ENCODE results near the gene MAPK12. TPM values are rescaled to one million over a fixed set of nuclear protein-coding genes. Genes with fewer than 3 reads are reported as not detected.

MAPK12 gene
- total RNA-seq, 4 donors from 2014 or later, result 12.3 to 32.0 (median 24.1) TPM

DNA sequence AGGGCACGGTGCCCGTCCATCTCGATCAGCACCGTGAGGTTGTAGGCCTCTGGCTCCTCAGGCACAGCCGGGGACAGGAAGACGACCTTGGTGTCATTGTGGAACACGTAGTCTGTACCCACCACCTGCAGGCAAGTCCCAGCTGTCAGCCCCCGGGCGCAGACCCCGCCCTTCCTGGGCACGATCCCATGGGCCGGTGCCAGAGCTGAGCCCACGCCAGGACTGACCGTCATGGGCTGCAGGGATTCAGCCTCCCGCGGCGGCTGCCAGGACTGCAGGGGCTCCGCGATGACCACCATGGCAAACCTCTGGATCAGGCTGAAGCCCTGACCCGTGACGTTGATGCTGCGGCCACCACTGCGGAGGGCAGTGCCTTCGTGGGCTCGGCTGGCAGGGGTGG is 20.5 kb upstream of the MAPK12 start:
- no peak overlapping the region for H3K4me3 ChIP-seq
- no peak for DNase-seq (ENCODE audit: low spot score in 2 of 2)
- H3K27ac ChIP-seq, result no peak overlapping the region
- no peaks in the 10 kb centered on the region for H3K27me3 ChIP-seq
- peaks cover 13 to 97% (median 31%) of the 10 kb centered on the region in 3 donors for H3K36me3 ChIP-seq
- H3K4me1 ChIP-seq, result peaks cover 0 to 6% (median 0%) of the 10 kb centered on the region in 4 donors
- 86 to 100% methylated on average over 5 to 13 of the region's 25 CpGs for WGBS, 2 donors
- H3K9me3 ChIP-seq, result no peaks in the 10 kb centered on the region
- TF ChIP-seq, protein P1, sequence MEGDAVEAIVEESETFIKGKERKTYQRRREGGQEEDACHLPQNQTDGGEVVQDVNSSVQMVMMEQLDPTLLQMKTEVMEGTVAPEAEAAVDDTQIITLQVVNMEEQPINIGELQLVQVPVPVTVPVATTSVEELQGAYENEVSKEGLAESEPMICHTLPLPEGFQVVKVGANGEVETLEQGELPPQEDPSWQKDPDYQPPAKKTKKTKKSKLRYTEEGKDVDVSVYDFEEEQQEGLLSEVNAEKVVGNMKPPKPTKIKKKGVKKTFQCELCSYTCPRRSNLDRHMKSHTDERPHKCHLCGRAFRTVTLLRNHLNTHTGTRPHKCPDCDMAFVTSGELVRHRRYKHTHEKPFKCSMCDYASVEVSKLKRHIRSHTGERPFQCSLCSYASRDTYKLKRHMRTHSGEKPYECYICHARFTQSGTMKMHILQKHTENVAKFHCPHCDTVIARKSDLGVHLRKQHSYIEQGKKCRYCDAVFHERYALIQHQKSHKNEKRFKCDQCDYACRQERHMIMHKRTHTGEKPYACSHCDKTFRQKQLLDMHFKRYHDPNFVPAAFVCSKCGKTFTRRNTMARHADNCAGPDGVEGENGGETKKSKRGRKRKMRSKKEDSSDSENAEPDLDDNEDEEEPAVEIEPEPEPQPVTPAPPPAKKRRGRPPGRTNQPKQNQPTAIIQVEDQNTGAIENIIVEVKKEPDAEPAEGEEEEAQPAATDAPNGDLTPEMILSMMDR (IDR thresholded peaks at IDR 0.05), result no peak
- TF ChIP-seq POLR2A (IDR thresholded peaks at IDR 0.05) (no peak), EP300 (IDR thresholded peaks at IDR 0.05) (no peak)

DNA sequence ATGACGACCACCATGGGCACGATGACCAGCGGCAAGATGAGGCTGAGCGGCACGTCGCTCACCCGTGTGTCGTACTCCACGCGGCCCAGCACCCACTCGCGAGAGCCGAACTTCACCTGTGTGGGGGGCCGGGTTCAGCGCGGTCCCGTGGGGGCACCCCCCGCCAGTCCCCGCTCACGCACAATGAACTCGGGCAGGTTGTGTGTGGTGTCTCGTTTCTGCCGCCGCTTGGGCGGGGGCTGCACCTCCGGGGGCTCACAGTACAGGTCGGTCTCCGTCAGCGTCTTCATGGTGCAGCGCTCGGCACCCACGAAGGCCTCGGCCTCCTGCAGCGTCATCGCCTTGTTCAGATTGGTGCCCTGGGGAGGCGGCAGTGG is 19.9 kb upstream of the MAPK12 start:
- no peak for TF ChIP-seq POLR2A (IDR thresholded peaks at IDR 0.05)
- TF ChIP-seq EP300 (IDR thresholded peaks at IDR 0.05), result no peak
- TF ChIP-seq, protein P1 (IDR thresholded peaks at IDR 0.05), result no peak
- Histone ChIP-seq H3K9me3 (no peaks in the 10 kb centered on the region), H3K36me3 (peaks cover 8 to 97% (median 29%) of the 10 kb centered on the region in 3 donors), H3K27me3 (no peaks in the 10 kb centered on the region), H3K4me1 (peaks cover 0 to 11% (median 0%) of the 10 kb centered on the region in 4 donors), H3K27ac (no peak overlapping the region), H3K4me3 (no peak overlapping the region)
- 92 to 94% methylated on average over 23 to 34 of the region's 36 CpGs for WGBS, 2 donors
- no peak for DNase-seq (ENCODE audit: low spot score in 2 of 2)

DNA sequence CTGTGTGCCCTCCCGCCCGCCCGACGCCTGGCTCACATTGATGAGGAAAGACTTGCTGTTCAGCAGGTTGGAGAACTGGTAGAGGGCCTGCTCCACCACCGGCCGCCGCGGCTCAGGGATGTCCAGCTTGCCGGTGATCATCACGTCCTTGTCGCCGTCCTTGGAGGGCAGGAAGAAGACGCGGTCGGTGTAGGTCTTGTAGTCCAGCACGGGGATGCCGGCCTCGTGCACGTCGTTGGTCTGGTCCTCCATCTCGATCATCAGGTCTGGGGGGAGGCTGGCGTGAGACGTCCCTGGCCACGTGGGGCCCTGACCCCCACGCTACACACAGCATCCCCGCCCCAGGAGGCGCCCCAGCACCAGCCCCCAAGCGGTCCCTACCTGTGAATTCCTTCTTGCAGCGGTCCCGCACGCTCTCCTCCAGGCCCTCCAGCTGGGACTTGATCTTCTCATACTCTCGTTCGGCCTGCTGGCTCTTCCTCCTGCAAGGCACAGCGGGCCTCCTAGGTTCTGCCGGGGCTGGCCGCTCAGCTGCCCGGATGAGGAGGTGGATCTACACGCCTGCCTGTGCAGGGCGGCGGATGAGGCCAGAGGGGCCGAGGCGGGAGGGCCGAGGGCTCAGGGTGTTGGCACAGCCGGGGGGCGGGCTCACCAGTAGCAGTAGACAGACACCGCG is 19.4 kb upstream of the MAPK12 start:
- no peak for DNase-seq (ENCODE audit: low spot score in 2 of 2)
- Histone ChIP-seq H3K4me3 (no peak overlapping the region), H3K27me3 (no peaks in the 10 kb centered on the region), H3K36me3 (peaks cover 8 to 97% (median 28%) of the 10 kb centered on the region in 3 donors), H3K9me3 (no peaks in the 10 kb centered on the region), H3K4me1 (peaks cover 0 to 16% (median 0%) of the 10 kb centered on the region in 4 donors), H3K27ac (no peak overlapping the region)
- TF ChIP-seq POLR2A (IDR thresholded peaks at IDR 0.05), result no peak
- TF ChIP-seq, protein P1 (IDR thresholded peaks at IDR 0.05), result no peak
- TF ChIP-seq EP300 (IDR thresholded peaks at IDR 0.05), result no peak
- WGBS, 2 donors, result 91 to 94% methylated on average over 41 to 44 of the region's 47 CpGs

DNA sequence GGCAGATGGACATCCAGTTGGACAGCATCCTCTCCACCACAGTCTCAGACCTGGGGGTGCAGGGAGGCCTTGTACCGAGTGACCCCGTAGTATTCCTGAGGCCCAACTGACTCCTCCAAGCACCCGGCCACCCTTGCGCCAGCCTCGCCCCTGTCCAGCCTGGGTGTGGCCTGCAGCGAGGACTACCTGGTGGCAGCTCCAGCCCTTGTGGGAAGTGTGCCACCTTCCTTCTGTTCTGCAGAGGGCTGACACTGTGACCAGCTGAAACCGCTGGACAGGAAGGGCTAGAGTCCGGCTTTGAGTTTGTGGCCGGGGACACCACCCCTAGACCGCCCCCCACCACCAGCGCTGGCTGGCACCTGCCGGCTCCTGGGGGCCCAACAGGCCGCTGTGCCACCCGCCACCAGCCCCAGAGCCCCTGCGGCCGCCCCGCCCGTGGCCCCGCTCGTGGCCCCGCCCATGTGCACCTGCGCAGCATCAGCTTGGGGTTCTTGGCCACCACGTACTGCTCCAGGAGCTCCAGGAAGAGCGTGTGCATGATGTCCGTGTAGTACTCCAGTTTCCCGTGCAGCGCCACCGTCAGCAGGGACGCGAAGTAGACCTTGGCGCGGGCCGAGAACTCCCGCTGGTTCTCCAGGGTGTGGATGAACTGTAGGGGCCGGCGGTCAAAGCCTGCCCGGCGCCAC is 18.7 kb upstream of the MAPK12 start:
- TF ChIP-seq POLR2A (IDR thresholded peaks at IDR 0.05), result no peak
- Histone ChIP-seq H3K36me3 (peaks cover 8 to 100% (median 32%) of the 10 kb centered on the region in 3 donors), H3K4me3 (no peak overlapping the region), H3K4me1 (peaks cover 0 to 23% (median 0%) of the 10 kb centered on the region in 4 donors), H3K27me3 (no peaks in the 10 kb centered on the region), H3K27ac (no peak overlapping the region), H3K9me3 (no peaks in the 10 kb centered on the region)
- no peak for DNase-seq (ENCODE audit: low spot score in 2 of 2)
- WGBS, 2 donors, result 91% methylated on average over 23 to 32 of the region's 38 CpGs

DNA sequence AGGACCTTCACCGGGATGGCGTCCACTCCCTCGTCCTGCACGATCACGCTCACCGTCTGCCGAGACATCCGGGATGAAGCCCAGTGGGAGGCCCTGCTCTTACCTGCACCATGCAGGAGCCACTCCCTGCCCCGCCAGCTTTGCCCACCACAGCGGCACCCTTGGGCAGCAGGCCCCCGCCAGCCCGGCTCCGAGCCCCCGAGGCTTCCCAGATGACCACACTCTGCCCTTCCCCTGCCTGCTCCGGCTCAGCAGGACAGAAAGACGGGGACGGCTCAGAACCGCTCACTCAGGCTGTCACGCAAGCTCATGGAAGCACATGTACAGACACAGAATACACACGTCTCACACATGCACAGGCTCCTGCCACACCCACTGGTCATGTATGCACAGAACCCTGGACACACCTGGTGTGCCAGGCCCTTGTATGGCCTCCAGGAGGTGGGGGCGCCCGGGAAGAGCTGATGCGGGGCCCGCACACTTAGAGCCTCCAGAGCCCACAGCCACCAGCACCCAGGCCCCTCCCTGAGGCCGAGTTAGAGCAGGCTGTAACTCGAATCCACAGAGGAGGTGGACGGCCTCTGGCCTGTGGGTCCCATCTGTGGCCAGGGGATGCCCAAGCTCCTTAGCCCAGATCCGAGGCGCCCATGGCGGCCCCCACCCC is 17.6 kb upstream of the MAPK12 start:
- 86% methylated on average over 23 to 27 of the region's 30 CpGs for WGBS, 2 donors
- Histone ChIP-seq H3K4me1 (peaks cover 0 to 31% (median 0%) of the 10 kb centered on the region in 4 donors), H3K4me3 (no peak overlapping the region), H3K27me3 (no peaks in the 10 kb centered on the region), H3K9me3 (no peaks in the 10 kb centered on the region), H3K27ac (no peak overlapping the region), H3K36me3 (peaks cover 8 to 92% (median 28%) of the 10 kb centered on the region in 3 donors)
- TF ChIP-seq POLR2A (IDR thresholded peaks at IDR 0.05) (no peak), EP300 (IDR thresholded peaks at IDR 0.05) (no peak)
- TF ChIP-seq, protein P1 (IDR thresholded peaks at IDR 0.05), result no peak
- DNase-seq (ENCODE audit: low spot score in 2 of 2), result no peak
